Fibroblast of mammary gland (primary cell): Measurements from ENCODE around the gene ERBB2.

Experiments
- DNase-seq: peaks from one replicate; pipeline ENCODE4 v3.0.0-alpha.2; 2010; ENCODE audit warnings: low read depth
- H3K4me3 ChIP-seq: 2 replicates; pipeline ENCODE4 v1.5.1; 2011; ENCODE audit warnings: low read depth, mild to moderate bottlenecking, low read length, moderate library complexity; ENCODE audit not compliant: control insufficient read depth
- TF ChIP-seq, protein P1 (sequence below): conservative IDR thresholded peaks from 2 replicates; pipeline ENCODE4 v1.5.1; 2011; ENCODE audit warnings: low read depth, low read length, inconsistent platforms; ENCODE audit not compliant: control insufficient read depth, insufficient read depth

Gene ERBB2

DNA sequence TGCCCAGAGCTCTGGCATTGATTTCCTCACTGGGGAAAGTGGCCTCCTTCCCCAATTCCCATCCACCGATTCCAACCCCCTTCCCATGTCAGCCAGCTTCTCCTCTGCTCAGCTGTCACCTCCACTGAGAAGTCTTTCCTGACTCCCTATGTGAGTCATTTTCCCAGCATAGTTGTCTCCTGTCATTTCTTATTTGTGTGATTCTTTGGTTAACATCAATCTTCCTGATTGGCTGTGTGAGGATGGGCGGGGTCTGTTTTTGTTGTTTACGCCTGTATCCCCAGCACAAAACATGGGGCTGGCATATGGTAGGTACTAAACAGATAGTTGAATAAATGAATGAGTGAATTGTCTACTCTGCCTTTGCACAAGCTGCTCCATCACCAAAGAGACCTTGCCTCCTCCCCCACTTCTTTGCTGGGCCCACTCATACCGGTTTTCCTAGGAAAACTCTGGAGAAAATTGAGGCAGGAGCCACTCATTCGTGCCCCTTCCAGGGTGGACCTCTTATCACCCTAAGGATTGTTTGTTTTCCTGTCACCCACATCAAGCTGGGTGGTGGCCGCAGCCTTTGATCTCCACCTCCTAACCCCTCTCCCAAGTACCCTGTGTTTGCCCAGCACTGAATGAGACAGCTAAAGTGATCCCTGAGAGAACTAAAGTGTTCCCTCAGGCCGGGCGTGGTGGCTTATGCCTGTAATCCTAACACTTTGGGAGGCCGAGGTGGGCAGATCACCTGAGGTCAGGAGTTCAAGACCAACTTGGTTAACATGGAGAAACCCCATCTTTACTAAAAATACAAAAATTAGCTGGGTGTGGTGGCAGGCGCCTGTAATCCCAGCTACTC is 36.7 kb downstream of the ERBB2 start:
- peak; percentile 16 for DNase-seq
- TF ChIP-seq, protein P1, sequence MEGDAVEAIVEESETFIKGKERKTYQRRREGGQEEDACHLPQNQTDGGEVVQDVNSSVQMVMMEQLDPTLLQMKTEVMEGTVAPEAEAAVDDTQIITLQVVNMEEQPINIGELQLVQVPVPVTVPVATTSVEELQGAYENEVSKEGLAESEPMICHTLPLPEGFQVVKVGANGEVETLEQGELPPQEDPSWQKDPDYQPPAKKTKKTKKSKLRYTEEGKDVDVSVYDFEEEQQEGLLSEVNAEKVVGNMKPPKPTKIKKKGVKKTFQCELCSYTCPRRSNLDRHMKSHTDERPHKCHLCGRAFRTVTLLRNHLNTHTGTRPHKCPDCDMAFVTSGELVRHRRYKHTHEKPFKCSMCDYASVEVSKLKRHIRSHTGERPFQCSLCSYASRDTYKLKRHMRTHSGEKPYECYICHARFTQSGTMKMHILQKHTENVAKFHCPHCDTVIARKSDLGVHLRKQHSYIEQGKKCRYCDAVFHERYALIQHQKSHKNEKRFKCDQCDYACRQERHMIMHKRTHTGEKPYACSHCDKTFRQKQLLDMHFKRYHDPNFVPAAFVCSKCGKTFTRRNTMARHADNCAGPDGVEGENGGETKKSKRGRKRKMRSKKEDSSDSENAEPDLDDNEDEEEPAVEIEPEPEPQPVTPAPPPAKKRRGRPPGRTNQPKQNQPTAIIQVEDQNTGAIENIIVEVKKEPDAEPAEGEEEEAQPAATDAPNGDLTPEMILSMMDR: no peak
- no peak overlapping the region for H3K4me3 ChIP-seq

DNA sequence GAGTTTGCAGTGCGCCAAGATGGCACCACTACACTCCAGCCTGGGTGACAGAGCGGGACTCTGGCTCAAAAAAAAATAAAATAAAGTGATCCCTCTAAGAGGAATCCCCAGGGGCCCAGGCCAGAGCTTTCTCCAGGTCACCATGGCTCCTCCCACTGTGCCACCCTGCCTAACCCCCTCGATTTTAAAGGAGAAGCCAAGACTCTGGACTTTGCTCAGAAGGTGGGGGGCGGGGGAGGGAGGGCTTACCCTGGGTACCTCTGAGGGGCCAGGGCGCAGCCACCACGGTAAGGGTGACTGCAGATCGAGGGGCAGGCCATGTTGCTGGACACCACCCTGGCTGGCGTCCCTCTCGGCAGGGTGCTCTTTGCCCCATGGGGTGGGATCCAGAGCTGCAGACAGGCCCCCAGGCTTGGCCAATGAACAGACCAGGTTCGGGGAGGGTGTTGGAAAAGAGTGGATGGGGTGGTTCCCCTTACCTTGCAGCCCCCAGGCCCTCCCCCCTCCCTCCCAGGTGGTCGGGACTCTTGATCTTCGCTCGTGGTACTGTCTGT is 37.4 kb downstream of the ERBB2 start:
- TF ChIP-seq, protein P1: no peak
- H3K4me3 ChIP-seq: no peak overlapping the region
- no peak for DNase-seq

DNA sequence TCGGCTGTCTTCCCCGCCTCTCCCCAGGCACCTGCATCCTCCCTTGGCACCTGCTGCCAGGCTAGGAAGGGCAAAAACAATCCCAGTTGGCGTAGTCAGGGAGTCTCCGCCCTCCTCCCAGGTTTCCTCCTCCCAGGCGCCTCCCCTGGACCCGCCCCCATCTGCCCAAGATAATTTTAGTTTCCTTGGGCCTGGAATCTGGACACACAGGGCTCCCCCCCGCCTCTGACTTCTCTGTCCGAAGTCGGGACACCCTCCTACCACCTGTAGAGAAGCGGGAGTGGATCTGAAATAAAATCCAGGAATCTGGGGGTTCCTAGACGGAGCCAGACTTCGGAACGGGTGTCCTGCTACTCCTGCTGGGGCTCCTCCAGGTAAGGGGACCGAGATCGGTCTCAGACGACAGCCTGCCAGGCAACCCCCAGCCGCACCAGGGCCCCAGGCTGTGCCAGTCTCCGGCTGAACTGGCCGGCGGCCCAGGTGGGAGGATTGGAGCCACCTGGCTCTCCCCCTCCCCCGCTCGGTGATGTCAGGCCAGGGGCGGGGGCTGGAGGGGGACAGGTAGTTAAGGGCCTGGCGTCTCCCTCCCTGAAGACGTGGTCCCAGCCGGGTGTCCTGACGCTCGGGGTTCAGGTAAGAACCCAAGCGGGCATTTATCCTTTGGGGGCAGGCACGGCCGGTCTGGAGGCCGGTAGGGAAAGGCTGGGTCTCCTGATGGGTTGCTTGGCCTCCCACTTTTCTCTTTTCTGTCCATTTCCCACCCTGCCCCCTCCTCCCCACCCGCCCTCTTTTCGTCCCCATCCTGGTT is 38.1 kb downstream of the ERBB2 start, which contains the start of gene GRB7:
GRB7 (plus strand) TSS at position 179 of the 808 bp plus-strand sequence. CDS start 4,364 bp downstream, outside the sequence.
- no peak for DNase-seq
- no peak within 1 kb of the TSS for H3K4me3 ChIP-seq
- TF ChIP-seq, protein P1: no peak

DNA sequence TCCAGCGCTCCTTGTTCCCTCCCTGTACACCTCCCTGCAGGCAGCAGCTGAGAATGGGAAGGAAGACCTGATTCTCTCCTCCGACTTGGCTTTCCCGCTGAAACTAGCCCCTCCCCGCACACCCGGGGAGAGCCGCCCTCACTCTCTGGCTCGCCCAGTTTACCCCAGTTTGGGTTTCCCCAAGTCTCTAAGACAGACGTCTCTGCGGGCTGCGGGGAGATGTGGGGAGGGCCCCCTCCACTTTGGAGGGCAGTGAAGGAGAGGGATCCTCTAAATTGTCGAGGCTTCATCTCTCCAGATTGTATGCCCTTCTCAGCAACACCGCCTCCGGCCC is 38.7 kb downstream of the ERBB2 start:
- H3K4me3 ChIP-seq: no peak overlapping the region
- TF ChIP-seq, protein P1: no peak
- no peak for DNase-seq

DNA sequence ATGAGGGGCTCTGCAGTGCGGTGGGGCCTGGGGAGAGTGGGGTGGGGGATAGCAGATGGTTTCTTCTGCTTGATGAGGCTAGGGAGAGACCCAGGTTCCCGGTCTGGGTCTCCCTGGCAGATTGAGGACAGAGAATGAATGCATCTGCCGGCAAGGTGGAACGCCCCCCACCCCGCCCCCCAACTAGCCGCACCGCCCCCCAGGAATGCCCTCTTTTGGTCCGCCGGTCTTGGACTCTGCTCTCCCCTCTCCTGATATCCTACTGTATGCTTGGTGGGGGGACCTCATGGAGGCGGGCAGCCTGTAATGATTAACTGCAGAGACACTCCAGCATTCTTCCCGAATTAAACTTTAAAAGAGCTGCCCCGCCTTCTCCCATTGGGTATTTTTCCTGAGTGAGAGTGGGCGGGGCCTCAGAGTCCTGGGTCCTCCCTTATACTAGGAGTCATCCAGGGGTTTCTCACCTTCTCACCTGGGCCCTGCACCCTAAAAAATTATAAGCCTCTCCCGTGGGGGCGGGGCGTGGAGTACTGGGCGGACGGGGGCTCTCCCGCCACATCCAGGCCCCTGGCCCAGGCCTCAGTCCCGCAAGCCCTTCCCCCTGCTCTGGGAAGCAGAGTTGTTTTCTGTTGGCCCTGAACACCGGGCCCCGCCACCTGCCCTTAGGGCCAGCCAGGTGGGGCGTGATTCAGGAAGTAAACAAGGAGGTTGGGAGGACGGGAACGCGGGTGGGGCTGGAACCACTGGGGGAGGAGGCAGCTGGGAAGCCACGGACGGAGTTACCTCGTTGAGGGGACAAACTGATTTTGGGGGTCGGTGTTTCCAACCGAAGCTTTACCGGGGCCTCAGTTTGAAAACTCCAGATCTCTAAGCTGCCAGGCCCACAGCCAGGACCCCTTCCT is 39.4 kb downstream of the ERBB2 start:
- TF ChIP-seq, protein P1: no peak
- no peak overlapping the region for H3K4me3 ChIP-seq
- no peak for DNase-seq

DNA sequence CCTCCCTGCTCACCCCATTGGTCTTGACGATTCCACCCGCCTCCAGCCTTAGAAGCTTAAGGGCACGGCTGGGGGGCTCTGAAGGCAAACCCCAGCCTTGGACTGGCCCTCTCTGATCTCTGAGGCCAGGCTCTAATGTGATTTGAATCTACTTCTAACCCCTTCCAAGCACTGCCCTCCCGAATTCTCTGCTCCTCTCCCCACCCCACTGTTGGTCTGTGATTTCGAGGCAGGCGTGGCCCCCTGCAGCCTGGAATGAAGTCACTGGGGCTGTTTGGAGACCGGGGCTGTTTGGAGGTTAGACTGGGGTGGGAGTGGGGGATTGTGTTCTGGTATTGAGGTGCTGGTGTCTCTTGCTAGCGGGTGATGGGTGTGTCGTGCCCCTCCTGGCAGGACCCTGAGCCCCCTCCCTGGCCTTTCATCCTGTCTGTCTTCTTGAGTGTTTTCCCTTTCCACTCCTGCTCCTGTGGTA is 40.1 kb downstream of the ERBB2 start:
- TF ChIP-seq, protein P1: no peak
- no peak for DNase-seq
- H3K4me3 ChIP-seq: no peak overlapping the region
